Measurements from ENCODE around the gene RPTOR. TPM values are rescaled to one million over a fixed set of nuclear protein-coding genes. Genes with fewer than 3 reads are reported as not detected.

RPTOR gene
- polyA plus RNA-seq, 1 donor (not counting 4 experiments of a cell fraction or from before 2014, with no cell fraction given) = 4.0 TPM

DNA sequence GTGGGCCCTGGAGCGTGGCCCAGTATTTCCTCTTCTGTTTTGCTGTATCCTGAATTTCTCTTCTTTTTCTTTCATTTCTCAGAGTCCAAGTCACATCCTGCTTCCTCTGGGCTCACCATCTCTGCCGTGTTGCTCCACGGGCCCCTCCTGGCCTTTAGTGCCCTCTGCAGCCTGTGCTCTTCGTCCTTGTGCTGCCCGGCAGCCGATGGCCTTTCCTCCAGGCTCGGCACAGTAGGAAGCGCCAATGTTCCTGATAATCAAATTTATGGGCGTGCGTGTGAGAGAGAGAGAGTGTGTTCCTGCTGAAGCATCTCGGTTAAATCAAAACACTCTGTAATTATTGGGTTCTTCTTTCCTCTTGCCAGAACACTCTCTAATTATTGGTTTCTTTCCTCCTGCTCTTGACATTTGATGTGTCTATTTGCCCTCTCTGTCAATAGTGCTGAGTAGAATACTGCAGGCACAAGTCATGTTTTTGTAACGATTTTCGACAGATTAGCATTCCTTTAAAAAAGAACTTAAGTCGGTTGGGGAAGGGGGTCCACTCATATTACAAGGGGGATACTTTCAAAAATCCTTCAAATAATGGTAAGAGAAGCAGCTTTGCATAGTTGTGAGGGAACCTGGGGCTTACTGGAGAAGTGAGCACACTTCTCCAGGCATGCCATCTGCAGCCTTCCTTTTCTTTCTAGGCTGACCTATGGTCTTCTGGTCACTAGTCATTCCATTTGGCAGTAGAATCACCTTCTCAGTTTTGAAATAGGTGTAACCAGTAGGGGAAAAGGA, 126.6 kb downstream of the RPTOR start:
- H3K79me2 ChIP-seq (ENCODE audit: control insufficient read depth, insufficient read depth, low read length) = peaks cover 18% of the 10 kb centered on the region
- H3K36me3 ChIP-seq (ENCODE audit: control insufficient read depth in 2 of 2, extremely low read depth in 1 of 2, insufficient read depth in 2 of 2, low read length in 2 of 2) = peaks cover 3 to 4% of the 10 kb centered on the region in 2 experiments
- DNase-seq (ENCODE audit: low read depth, low spot score) = no peak
- no peak overlapping the region for H3K27ac ChIP-seq (ENCODE audit: control insufficient read depth, insufficient read depth, low read length)
- TF ChIP-seq, protein P1, sequence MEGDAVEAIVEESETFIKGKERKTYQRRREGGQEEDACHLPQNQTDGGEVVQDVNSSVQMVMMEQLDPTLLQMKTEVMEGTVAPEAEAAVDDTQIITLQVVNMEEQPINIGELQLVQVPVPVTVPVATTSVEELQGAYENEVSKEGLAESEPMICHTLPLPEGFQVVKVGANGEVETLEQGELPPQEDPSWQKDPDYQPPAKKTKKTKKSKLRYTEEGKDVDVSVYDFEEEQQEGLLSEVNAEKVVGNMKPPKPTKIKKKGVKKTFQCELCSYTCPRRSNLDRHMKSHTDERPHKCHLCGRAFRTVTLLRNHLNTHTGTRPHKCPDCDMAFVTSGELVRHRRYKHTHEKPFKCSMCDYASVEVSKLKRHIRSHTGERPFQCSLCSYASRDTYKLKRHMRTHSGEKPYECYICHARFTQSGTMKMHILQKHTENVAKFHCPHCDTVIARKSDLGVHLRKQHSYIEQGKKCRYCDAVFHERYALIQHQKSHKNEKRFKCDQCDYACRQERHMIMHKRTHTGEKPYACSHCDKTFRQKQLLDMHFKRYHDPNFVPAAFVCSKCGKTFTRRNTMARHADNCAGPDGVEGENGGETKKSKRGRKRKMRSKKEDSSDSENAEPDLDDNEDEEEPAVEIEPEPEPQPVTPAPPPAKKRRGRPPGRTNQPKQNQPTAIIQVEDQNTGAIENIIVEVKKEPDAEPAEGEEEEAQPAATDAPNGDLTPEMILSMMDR (optimal IDR thresholded peaks at IDR 0.05 in 1 of 3, IDR thresholded peaks at IDR 0.05 in 1 of 3, conservative IDR thresholded peaks at IDR 0.05 in 1 of 3; ENCODE audit: extremely low read depth in 1 of 3, insufficient read depth in 2 of 3, low read length in 3 of 3) = no peak
- TF ChIP-seq EZH2 (IDR thresholded peaks at IDR 0.05; ENCODE audit: low read length) = no peak
- H3K4me1 ChIP-seq (ENCODE audit: control insufficient read depth, extremely low read depth, insufficient read depth, low read length) = peaks cover 6% of the 10 kb centered on the region
- H3K9me1 ChIP-seq (ENCODE audit: control insufficient read depth, extremely low read depth, insufficient read depth, low read length) = no peaks in the 10 kb centered on the region
- H3K4me2 ChIP-seq (ENCODE audit: control insufficient read depth, extremely low read depth, insufficient read depth, low read depth, low read length) = no peak overlapping the region
- no peaks in the 10 kb centered on the region for H3K27me3 ChIP-seq (ENCODE audit: control insufficient read depth, extremely low read depth, insufficient read depth, low read length)
- H3K4me3 ChIP-seq (ENCODE audit: control insufficient read depth in 2 of 3, extremely low read depth in 1 of 3, insufficient read depth in 2 of 3, low read depth in 1 of 3, low read length in 3 of 3) = no peak overlapping the region
- H2AFZ ChIP-seq (ENCODE audit: control insufficient read depth, low read length) = no peak overlapping the region
- H4K20me1 ChIP-seq (ENCODE audit: control insufficient read depth, extremely low read depth, insufficient read depth, low read length) = peaks cover 4% of the 10 kb centered on the region
- H3K9ac ChIP-seq (ENCODE audit: control insufficient read depth, extremely low read depth, insufficient read depth, low read length) = no peak overlapping the region
- FAIRE-seq = no peak
- no peaks in the 10 kb centered on the region for H3K9me3 ChIP-seq (ENCODE audit: control insufficient read depth, low read depth, low read length)
- dilution Hi-C loops (cut with MboI; ENCODE audit: extremely low pct_ligation_motif_present, low sequenced_read_pairs) = no loop called here

DNA sequence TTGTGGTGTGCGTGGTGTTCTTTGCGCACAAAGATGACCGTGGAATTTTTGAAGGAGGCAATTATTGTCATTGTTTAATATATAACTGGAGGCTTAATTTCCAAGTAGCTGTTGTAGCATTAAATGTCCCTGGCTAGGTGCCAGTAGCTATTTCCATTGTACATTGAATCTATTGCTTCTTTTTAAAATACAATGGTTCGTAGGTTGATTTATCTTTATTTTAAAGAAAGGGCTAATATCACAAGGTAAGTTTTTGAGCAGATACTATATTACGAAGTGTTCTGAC, 127.1 kb downstream of the RPTOR start:
- FAIRE-seq = no peak
- dilution Hi-C loops (cut with MboI; ENCODE audit: extremely low pct_ligation_motif_present, low sequenced_read_pairs) = no loop called here
- no peak for TF ChIP-seq EZH2 (IDR thresholded peaks at IDR 0.05; ENCODE audit: low read length)
- TF ChIP-seq, protein P1 (optimal IDR thresholded peaks at IDR 0.05 in 1 of 3, IDR thresholded peaks at IDR 0.05 in 1 of 3, conservative IDR thresholded peaks at IDR 0.05 in 1 of 3; ENCODE audit: extremely low read depth in 1 of 3, insufficient read depth in 2 of 3, low read length in 3 of 3) = no peak

More for the DNA sequence above, 127.1 kb downstream of the RPTOR start:
- no peak overlapping the region for H2AFZ ChIP-seq (ENCODE audit: control insufficient read depth, low read length)
- H3K36me3 ChIP-seq (ENCODE audit: control insufficient read depth in 2 of 2, extremely low read depth in 1 of 2, insufficient read depth in 2 of 2, low read length in 2 of 2) = peaks cover 2% of the 10 kb centered on the region in 2 experiments
- H3K9ac ChIP-seq (ENCODE audit: control insufficient read depth, extremely low read depth, insufficient read depth, low read length) = no peak overlapping the region
- H3K9me1 ChIP-seq (ENCODE audit: control insufficient read depth, extremely low read depth, insufficient read depth, low read length) = no peaks in the 10 kb centered on the region
- H3K27me3 ChIP-seq (ENCODE audit: control insufficient read depth, extremely low read depth, insufficient read depth, low read length) = no peaks in the 10 kb centered on the region
- peaks cover 4% of the 10 kb centered on the region for H4K20me1 ChIP-seq (ENCODE audit: control insufficient read depth, extremely low read depth, insufficient read depth, low read length)
- peaks cover 17% of the 10 kb centered on the region for H3K79me2 ChIP-seq (ENCODE audit: control insufficient read depth, insufficient read depth, low read length)
- no peak overlapping the region for H3K4me3 ChIP-seq (ENCODE audit: control insufficient read depth in 2 of 3, extremely low read depth in 1 of 3, insufficient read depth in 2 of 3, low read depth in 1 of 3, low read length in 3 of 3)
- H3K4me1 ChIP-seq (ENCODE audit: control insufficient read depth, extremely low read depth, insufficient read depth, low read length) = peaks cover 6% of the 10 kb centered on the region
- H3K4me2 ChIP-seq (ENCODE audit: control insufficient read depth, extremely low read depth, insufficient read depth, low read depth, low read length) = no peak overlapping the region
- no peaks in the 10 kb centered on the region for H3K9me3 ChIP-seq (ENCODE audit: control insufficient read depth, low read depth, low read length)
- DNase-seq (ENCODE audit: low read depth, low spot score) = no peak
- no peak overlapping the region for H3K27ac ChIP-seq (ENCODE audit: control insufficient read depth, insufficient read depth, low read length)

Measured in keratinocyte (primary cell).